BJ (cell line): ENCODE results near the gene ROBO4. TPM values are rescaled to one million over a fixed set of nuclear protein-coding genes. Genes with fewer than 3 reads are reported as not detected.
A peak's percentile ranks its signal among the peaks of the same experiment; 100 is the strongest.

Experiments
- CTCF ChIA-PET: fragments of 350-600 bp; formaldehyde crosslinking; extraction: SDS; loops from one replicate; lab custom pipeline; 2021; ENCODE audit warnings: antibody characterized with exemption, inconsistent platforms; lab: Yijun Ruan, JAX
- POLR2A ChIA-PET: fragments of 300-600 bp; sonication (Branson Sonifier 250); formaldehyde crosslinking; extraction: SDS; loops from one replicate; lab custom pipeline; 2021; ENCODE audit warnings: antibody characterized with exemption; lab: Charles Lee
- DNase-seq: peaks from one replicate; pipeline ENCODE4 v3.0.0-alpha.2; 2011; ENCODE audit warnings: low read depth
- H3K27me3 ChIP-seq: 2 replicates; pipeline ENCODE4 v1.6.0; 2011; ENCODE audit warnings: low read length; ENCODE audit not compliant: control insufficient read depth, insufficient read depth
- H3K36me3 ChIP-seq: 2 replicates; pipeline ENCODE4 v1.5.1; 2011; ENCODE audit warnings: low read length; ENCODE audit not compliant: control insufficient read depth, insufficient read depth
- H3K4me3 ChIP-seq: 2 replicates; pipeline ENCODE4 v1.5.1; 2011; ENCODE audit warnings: low read depth, mild to moderate bottlenecking, control low read depth, low read length
- CTCF ChIP-seq: IDR thresholded peaks from 2 replicates; pipeline ENCODE4 v1.5.1; 2011; ENCODE audit warnings: low read depth, mild to moderate bottlenecking, control low read depth, inconsistent platforms, low read length, moderate library complexity; ENCODE audit not compliant: insufficient read depth
- polyA plus RNA-seq: library from polyadenylated mRNA; depleted of rRNA; stranded (reverse); fragments of >200 nt; gene quantifications from 2 replicates; pipeline ENCODE4 v1.2.3, GENCODE V29; 2011

The ROBO4 gene
- polyA plus RNA-seq, 1 experiment = 0.26 TPM

DNA sequence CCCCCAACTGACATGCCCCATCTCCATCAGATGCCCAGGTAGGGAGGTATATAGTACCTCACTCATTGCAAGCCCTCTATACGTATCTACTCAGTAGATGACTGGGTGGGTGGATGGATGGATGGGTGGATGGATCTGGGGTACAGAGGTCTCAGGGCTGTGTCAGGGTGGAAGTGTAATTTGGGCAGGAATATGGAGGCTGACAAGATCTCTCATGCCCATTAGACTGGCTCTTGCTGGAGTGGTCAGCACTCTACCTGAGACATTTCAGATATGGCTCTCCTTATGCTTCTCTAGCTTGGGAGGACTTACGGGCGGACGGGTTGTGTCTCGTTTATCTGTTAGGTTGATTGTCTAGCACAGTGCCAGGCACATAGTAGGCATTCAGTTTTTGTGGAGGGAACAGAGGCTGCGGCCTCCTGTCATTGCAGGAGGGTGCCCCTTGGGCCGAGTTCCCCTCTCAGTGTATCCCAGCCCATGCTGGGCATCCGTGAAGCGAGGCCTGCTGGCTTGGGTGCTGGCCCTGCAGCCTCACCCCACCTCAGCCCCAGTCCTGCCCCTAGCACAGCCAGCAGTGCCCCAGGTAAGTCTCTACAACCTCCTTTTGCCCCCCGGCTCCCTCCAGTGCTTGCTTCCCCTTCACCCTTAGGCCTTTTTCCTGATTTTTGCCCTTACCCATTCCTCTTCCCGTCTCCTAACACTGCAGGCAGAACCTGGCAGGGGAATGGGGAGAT lies 18.7 kb downstream of the ROBO4 start:
- TF ChIP-seq CTCF = no peak
- Histone ChIP-seq H3K4me3 (no peak overlapping the region), H3K36me3 (no peaks in the 10 kb centered on the region), H3K27me3 (no peaks in the 10 kb centered on the region; the same call in none of the 2 replicates)
- ChIA-PET CTCF (interaction anchor here (1.2 to 1.6 kb wide), 2 partner anchors 9 to 75 kb away, joined by 7 to 11 read pairs; partner anchors contain the start of gene CCDC15), POLR2A (no interaction called here)
- no peak for DNase-seq

GRCh38 chr11:124877910-124878758 lies 19.5 kb downstream of the ROBO4 start:
- Histone ChIP-seq H3K4me3 (no peak overlapping the region), H3K27me3 (no peaks in the 10 kb centered on the region; the same call in none of the 2 replicates), H3K36me3 (no peaks in the 10 kb centered on the region)
- ChIA-PET POLR2A (no interaction called here), CTCF (interaction anchor here (1.2 to 1.6 kb wide), 3 partner anchors 10 to 75 kb away, joined by 7 to 11 read pairs (median 7); partner anchors contain the start of gene CCDC15)
- DNase-seq = no peak
- no peak for TF ChIP-seq CTCF

DNA sequence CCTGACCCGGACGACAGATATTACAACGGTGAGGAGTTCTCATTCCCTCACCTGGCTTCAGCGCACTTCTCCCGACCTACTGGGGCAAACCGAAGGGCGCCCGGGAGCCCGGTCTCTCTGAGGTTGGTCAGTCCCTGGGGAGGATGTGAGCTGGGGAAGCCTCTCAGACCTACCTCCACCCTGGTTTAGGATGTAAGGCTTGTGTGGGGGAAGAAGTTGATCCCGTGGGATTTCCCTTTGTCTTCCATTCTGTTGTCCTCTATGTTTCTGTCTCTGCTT lies 20.1 kb downstream of the ROBO4 start:
- CTCF ChIA-PET = interaction anchor here (1.3 to 2.1 kb wide), 3 partner anchors 11 to 42 kb away, joined by 7 to 11 read pairs (median 7); partner anchors contain the start of gene HEPN1
- Histone ChIP-seq H3K36me3 (no peaks in the 10 kb centered on the region), H3K27me3 (peaks cover 4% of the 10 kb centered on the region), H3K4me3 (peak overlapping the region; percentile 68)
- no peak for TF ChIP-seq CTCF
- DNase-seq = no peak
- POLR2A ChIA-PET = no interaction called here

DNA sequence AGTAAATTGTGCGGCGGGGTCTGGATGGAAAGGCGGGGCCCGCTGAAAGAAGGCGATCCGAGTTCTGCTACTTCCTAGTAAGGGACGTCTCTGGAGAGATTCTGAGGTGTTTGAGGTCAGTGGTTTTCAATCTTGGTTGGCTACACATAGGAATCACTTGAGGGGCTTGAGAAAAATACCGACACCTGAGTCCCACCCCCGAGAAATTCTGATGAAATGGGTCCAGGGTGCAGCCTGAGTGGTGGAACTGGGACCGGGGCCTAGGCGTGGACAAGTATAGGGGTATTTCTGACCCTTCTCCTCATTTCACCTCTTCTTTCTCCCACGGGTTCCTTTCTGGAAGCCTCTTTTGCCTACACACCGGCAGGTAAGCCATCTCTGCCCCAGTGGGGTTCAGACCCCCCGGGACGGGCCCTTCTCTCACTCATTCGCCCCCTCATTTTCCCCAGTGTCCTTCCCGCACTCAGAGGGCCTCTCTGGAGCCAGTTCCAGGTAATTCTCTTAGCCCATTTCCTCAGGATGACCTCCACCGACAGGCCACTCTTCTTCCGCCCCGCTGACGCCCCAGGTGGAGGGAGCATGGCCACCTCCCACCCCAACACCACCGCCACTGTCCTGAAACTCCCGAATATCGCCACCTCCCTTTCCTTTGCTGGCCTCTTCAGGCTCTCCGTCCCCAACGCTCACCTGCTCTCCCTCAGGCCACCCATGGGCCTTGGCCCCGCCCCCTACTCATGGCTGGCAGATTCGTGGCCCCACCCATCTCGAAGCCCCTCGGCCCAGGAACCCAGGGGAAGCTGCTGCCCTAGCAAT lies 20.6 kb downstream of the ROBO4 start:
- ChIA-PET POLR2A (interaction anchor here (0.7 kb wide), 1 partner anchor 22 kb away, joined by 3 read pairs; no protein-coding TSS in a partner anchor), CTCF (interaction anchor here (0.6 to 3.0 kb wide), 28 partner anchors 7 to 510 kb away, joined by 3 to 26 read pairs (median 6); partner anchors contain the start of genes CCDC15, HEPACAM, HEPN1 and MSANTD2)
- no peaks in the 10 kb centered on the region for H3K36me3 ChIP-seq
- TF ChIP-seq CTCF = no peak
- peak overlapping the region; percentile 68 for H3K4me3 ChIP-seq
- DNase-seq = no peak
- H3K27me3 ChIP-seq = peaks cover 10% of the 10 kb centered on the region
